Neural cell (in vitro differentiated cells): ENCODE measurements around the gene MUL1. TPM values are rescaled to one million over a fixed set of nuclear protein-coding genes. Genes with fewer than 3 reads are reported as not detected.

Experiments used
- H2AFZ ChIP-seq: fragments of 200-600, 300-800 bp; sonication (generic), shearing (Covaris generic); 2 replicates; pipeline ENCODE4 v1.6.0; 2014; ENCODE audit warnings: low read depth, mild to moderate bottlenecking, antibody characterized with exemption, low read length, moderate library complexity
- H3F3A ChIP-seq: fragments of 200-600 bp; shearing (Covaris generic); 2 replicates; pipeline ENCODE4 v1.6.1; 2016; ENCODE audit warnings: mild to moderate bottlenecking, moderate library complexity, mixed read lengths, antibody characterized with exemption, low read length; ENCODE audit not compliant: insufficient read depth, poor library complexity, severe bottlenecking
- H3K27ac ChIP-seq: fragments of 200-600, 300-800 bp; sonication (generic), shearing (Covaris generic); 2 replicates; pipeline ENCODE4 v1.5.1; 2014; ENCODE audit warnings: mild to moderate bottlenecking, low read length, moderate library complexity
- H3K27me3 ChIP-seq: fragments of 300-800, 200-600 bp; sonication (generic), shearing (Covaris generic); 2 replicates; pipeline ENCODE4 v1.6.0; 2014; ENCODE audit warnings: mild to moderate bottlenecking, low read depth, low read length, moderate library complexity; ENCODE audit not compliant: insufficient read depth
- H3K36me3 ChIP-seq: fragments of 300-800, 200-600 bp; sonication (generic), shearing (Covaris generic); 2 replicates; pipeline ENCODE4 v1.5.1; 2014; ENCODE audit warnings: mild to moderate bottlenecking, antibody characterized with exemption, low read length, moderate library complexity; ENCODE audit not compliant: insufficient read depth
- H3K4me2 ChIP-seq: fragments of 300-800, 200-600 bp; sonication (generic), shearing (Covaris generic); 2 replicates; pipeline ENCODE4 v1.6.0; 2014; ENCODE audit warnings: mild to moderate bottlenecking, low read length
- H3K4me3 ChIP-seq: fragments of 300-800, 200-600 bp; sonication (generic), shearing (Covaris generic); 2 replicates; pipeline ENCODE4 v1.5.1; 2014; ENCODE audit warnings: mild to moderate bottlenecking, low read length, moderate library complexity
- H3K79me2 ChIP-seq: fragments of 200-600 bp; shearing (Covaris generic); replicated peaks from 2 replicates; pipeline ENCODE4 v1.6.0; 2014; ENCODE audit warnings: mild to moderate bottlenecking, low read length, moderate library complexity; ENCODE audit not compliant: insufficient read depth
- H3K9ac ChIP-seq: fragments of 300-800, 200-600 bp; sonication (generic), shearing (Covaris generic); 2 replicates; pipeline ENCODE4 v1.6.1; 2016; ENCODE audit warnings: mild to moderate bottlenecking, low read length, mixed read lengths
- H3K9me2 ChIP-seq: fragments of 200-600 bp; shearing (Covaris generic); 2 replicates; pipeline ENCODE4 v1.6.1; 2016; ENCODE audit warnings: mild to moderate bottlenecking, low read length, mixed read lengths; ENCODE audit not compliant: insufficient read depth
- H3K9me3 ChIP-seq: fragments of 200-600, 300-800 bp; sonication (generic), shearing (Covaris generic); 2 replicates; pipeline ENCODE4 v1.6.1; 2016; ENCODE audit warnings: mild to moderate bottlenecking, mixed run types, low read length, moderate library complexity, mixed read lengths
- H4K20me1 ChIP-seq: fragments of 200-600 bp; shearing (Covaris generic); 2 replicates; pipeline ENCODE4 v1.6.1; 2016; ENCODE audit warnings: mild to moderate bottlenecking, mixed run types; ENCODE audit not compliant: insufficient read depth
- CTCF ChIP-seq: fragments of 450-650 bp; IDR thresholded peaks from 2 replicates; pipeline ENCODE4 v1.5.1; 2014; ENCODE audit warnings: antibody characterized with exemption, mild to moderate bottlenecking, moderate library complexity; ENCODE audit not compliant: poor library complexity, severe bottlenecking
- EP300 ChIP-seq: fragments of 450-650 bp; conservative IDR thresholded peaks from 2 replicates; pipeline ENCODE4 v1.6.1; 2014; ENCODE audit warnings: antibody characterized with exemption, mild to moderate bottlenecking, moderate library complexity; ENCODE audit not compliant: poor library complexity, severe bottlenecking
- EZH2 ChIP-seq: fragments of 200-600, 300-800 bp; shearing (Covaris generic), sonication (generic); IDR thresholded peaks from 2 replicates; pipeline ENCODE4 v1.6.1; 2014; ENCODE audit warnings: antibody characterized with exemption, low read length, borderline replicate concordance, mild to moderate bottlenecking; ENCODE audit not compliant: insufficient read depth, poor library complexity, severe bottlenecking
- MXI1 ChIP-seq: fragments of 450-650 bp; conservative IDR thresholded peaks from 2 replicates; pipeline ENCODE4 v1.6.1; 2014; ENCODE audit warnings: antibody characterized with exemption, mild to moderate bottlenecking; ENCODE audit not compliant: poor library complexity, severe bottlenecking
- POLR2AphosphoS5 ChIP-seq: IDR thresholded peaks from 2 replicates; pipeline ENCODE4 v1.6.1; 2012
- RAD21 ChIP-seq: fragments of 450-650 bp; conservative IDR thresholded peaks from 2 replicates; pipeline ENCODE4 v1.6.1; 2014; ENCODE audit warnings: antibody characterized with exemption, mild to moderate bottlenecking, moderate library complexity
- REST ChIP-seq: IDR thresholded peaks from 2 replicates; pipeline ENCODE4 v1.6.1; 2012; ENCODE audit warnings: borderline replicate concordance
- SMC3 ChIP-seq: fragments of 450-650 bp; conservative IDR thresholded peaks from 2 replicates; pipeline ENCODE4 v1.6.1; 2014; ENCODE audit warnings: antibody characterized with exemption, mild to moderate bottlenecking, moderate library complexity; ENCODE audit not compliant: poor library complexity
- TAF1 ChIP-seq: IDR thresholded peaks from 2 replicates; pipeline ENCODE4 v1.6.1; 2012; ENCODE audit warnings: low read depth
- polyA plus RNA-seq: library from polyadenylated mRNA; depleted of rRNA; stranded (reverse); fragments of >200 nt; gene quantifications from 2 replicates; pipeline ENCODE4 v1.2.3, GENCODE V29; 2014

MUL1 gene
- polyA plus RNA-seq, 1 donor from 2014 or later: 13.5 TPM

- H3K4me2 ChIP-seq: no peak overlapping the region
- no peaks in the 10 kb centered on the region for H3K27me3 ChIP-seq
- no peak overlapping the region for H3K27ac ChIP-seq
- TF ChIP-seq POLR2AphosphoS5: no peak
- TF ChIP-seq EP300: no peak
- no peak for TF ChIP-seq SMC3
- TF ChIP-seq CTCF: no peak
- no peak overlapping the region for H2AFZ ChIP-seq
- H3K4me3 ChIP-seq: no peak overlapping the region
- no peaks in the 10 kb centered on the region for H3K36me3 ChIP-seq
- H3F3A ChIP-seq: no peaks in the 10 kb centered on the region
- no peaks in the 10 kb centered on the region for H3K9me3 ChIP-seq
- no peak overlapping the region for H3K9ac ChIP-seq
- H3K9me2 ChIP-seq: no peaks in the 10 kb centered on the region
- no peaks in the 10 kb centered on the region for H4K20me1 ChIP-seq
- H3K79me2 ChIP-seq: no peaks in the 10 kb centered on the region
These were observed 45.6 kb downstream of the MUL1 start for GRCh38 chr1:20462397-20462796.

- Histone ChIP-seq H3F3A (no peaks in the 10 kb centered on the region), H3K4me2 (no peak overlapping the region), H4K20me1 (no peaks in the 10 kb centered on the region), H2AFZ (no peak overlapping the region), H3K79me2 (no peaks in the 10 kb centered on the region), H3K4me3 (no peak overlapping the region), H3K27ac (no peak overlapping the region), H3K9me3 (no peaks in the 10 kb centered on the region), H3K9me2 (no peaks in the 10 kb centered on the region), H3K27me3 (no peaks in the 10 kb centered on the region), H3K36me3 (no peaks in the 10 kb centered on the region), H3K9ac (no peak overlapping the region)
- TF ChIP-seq TAF1 (no peak), POLR2AphosphoS5 (no peak), MXI1 (no peak), EP300 (no peak), RAD21 (no peak), REST (no peak), EZH2 (no peak), SMC3 (no peak), CTCF (no peak)
These were observed 49.2 kb downstream of the MUL1 start for GRCh38 chr1:20458717-20459116.
